Right cardiac atrium (tissue), 5 donors: ENCODE data around the gene EBI3. TPM values are rescaled to one million over a fixed set of nuclear protein-coding genes. Genes with fewer than 3 reads are reported as not detected.
A peak's percentile ranks its signal among the peaks of the same experiment; 100 is the strongest.
"Not testable (repeated sequence)": the region's sequence is repeated elsewhere in the genome, so short reads cannot be mapped to it uniquely, and the experiment has no call there.

Experiments
- ATAC-seq, 2 donors: fragments of 200-7000 bp; cut with Tn5 transposase; one replicate each; pipeline versions ENCODE4 v1.8.0 to v1.9.1; 2020; ENCODE audit warnings: moderate library complexity in 2 of 2, mild to moderate bottlenecking in 1 of 2
- DNase-seq, 3 donors: peaks; one replicate each; pipeline ENCODE4 v3.0.0-alpha.2; 2020
- H3K27ac ChIP-seq: one replicate; pipeline ENCODE4 v1.5.1; 2013; ENCODE audit warnings: mild to moderate bottlenecking, low read length, control low read depth, moderate library complexity
- H3K27me3 ChIP-seq: one replicate; pipeline ENCODE4 v1.6.1; 2013; ENCODE audit not compliant: control insufficient read depth, insufficient read depth
- H3K4me1 ChIP-seq: one replicate; pipeline ENCODE4 v1.6.1; 2013; ENCODE audit warnings: low read length; ENCODE audit not compliant: control insufficient read depth, insufficient read depth
- H3K4me3 ChIP-seq: one replicate; pipeline ENCODE4 v1.5.1; 2013; ENCODE audit warnings: low read length, control low read depth
- H3K9me3 ChIP-seq: one replicate; pipeline ENCODE4 v1.6.1; 2013; ENCODE audit warnings: low read length; ENCODE audit not compliant: control insufficient read depth
- WGBS: extraction: QIAGEN DNeasy Blood & Tissue Kit; methylation state at CpG from one replicate; pipeline ENCODE4 v1.1.7; 2013; 5-methylcytosine and 5-hydroxymethylcytosine counted together
- intact Hi-C, 4 donors: fragments of 100-400 bp; cut with DNase I; formaldehyde crosslinking; loops; one replicate each; pipeline versions ENCODE4 v1.11.0 to v1.14.0; 2022 to 2023
- polyA plus RNA-seq: library from polyadenylated mRNA; stranded (reverse); fragments of 200-250 nt; gene quantifications from one replicate; pipeline ENCODE4 v1.2.3, GENCODE V29; 2013
- total RNA-seq, 4 donors: library from RNA; stranded (reverse); fragmentation: NEBNext Ultra II Directional; extraction: Animal tissue kit (Norgen Biotek cat#: 25700); gene quantifications; one replicate each; pipeline ENCODE4 v1.2.1, GENCODE V29; 2021
- donor health status: healthy with polysubstance abuse.
- donor health status: DM: no; HTN: yes; CAD: no.
- donor health status: DM: no; HTN: no; CAD: no.
- donor health status: DM: no; HTN: yes; CAD: no; lungs with severe emphysema.
- donor health status: DM: yes; HTN: yes; CAD: no.

Gene EBI3
- total and polyA plus RNA-seq, 5 donors: 0.70 to 2.3 (median 2.0) TPM

DNA sequence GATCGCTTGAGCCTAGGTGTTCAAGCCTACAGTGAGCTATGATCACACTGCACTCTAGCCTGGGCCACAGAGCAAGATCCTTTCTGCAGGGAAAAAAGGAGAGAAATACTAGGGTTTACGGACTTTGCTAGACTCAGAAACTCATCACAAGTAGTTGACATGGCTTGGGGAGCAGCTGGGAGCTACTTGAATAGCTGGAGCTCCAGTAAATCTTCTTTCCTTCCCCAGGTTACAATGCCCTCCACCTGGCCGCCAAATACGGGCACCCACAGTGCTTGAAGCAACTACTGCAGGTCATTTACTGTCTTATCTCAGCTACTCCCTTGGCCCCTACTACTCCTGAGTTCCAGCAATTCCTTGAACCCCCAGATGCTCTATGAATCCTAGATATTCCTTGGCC is 27.5 kb upstream of the EBI3 start:
- DNase-seq (peak in 1 of 3 donors; percentile 13), ATAC-seq (no peak)
- Histone ChIP-seq H3K27ac (no peak overlapping the region), H3K27me3 (no peaks in the 10 kb centered on the region), H3K4me1 (no peaks in the 10 kb centered on the region), H3K9me3 (no peaks in the 10 kb centered on the region), H3K4me3 (no peak overlapping the region)
- 88% methylated on average over 4 of the region's 4 CpGs for WGBS
- intact Hi-C loops: loop anchor here in 1 of 4 donors (5.0 to 10.0 kb wide), 2 partner anchors 57 to 214 kb away; partner anchors contain the start of gene EEF2

DNA sequence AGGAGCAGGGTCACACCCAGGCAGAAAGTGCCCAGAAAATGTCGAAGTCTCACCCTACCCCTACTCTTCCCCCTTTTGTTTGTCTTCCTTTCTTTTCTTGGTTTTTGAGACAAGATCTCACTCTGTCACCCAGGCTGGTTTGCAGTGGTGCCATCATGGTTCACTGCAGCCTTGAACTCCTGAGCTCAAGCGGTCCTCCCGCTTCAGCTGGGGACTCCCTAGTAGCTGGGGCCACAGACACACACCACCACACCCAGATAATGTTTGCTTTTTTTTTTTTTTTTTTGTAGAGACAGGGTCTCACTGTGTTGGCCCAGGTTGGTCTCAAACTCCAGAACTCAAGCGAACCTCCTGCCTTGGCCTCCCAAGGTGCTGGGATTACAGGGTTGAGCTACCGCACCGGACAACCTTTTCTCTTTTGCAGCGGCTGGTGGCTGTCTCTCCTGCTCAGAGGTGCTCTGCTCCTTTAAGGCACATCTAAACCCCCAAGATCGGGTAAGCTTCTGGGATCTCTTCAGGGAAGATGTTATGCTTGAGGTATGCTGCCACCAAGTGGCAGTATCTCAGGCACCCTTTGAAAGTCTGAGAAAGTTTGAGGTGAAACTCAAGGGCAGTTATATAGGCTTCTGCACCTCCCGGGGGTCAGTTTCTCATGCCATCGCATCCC is 22.4 kb upstream of the EBI3 start:
- intact Hi-C loops: loop anchor here in 1 of 4 donors (10.0 kb wide), 1 partner anchor 62 kb away; no protein-coding TSS in a partner anchor
- Histone ChIP-seq H3K4me1 (no peaks in the 10 kb centered on the region), H3K27me3 (no peaks in the 10 kb centered on the region), H3K4me3 (no peak overlapping the region), H3K9me3 (no peaks in the 10 kb centered on the region), H3K27ac (no peak overlapping the region)
- 81% methylated on average over 10 of the region's 10 CpGs for WGBS
- no peak for ATAC-seq
- DNase-seq: no peak

DNA sequence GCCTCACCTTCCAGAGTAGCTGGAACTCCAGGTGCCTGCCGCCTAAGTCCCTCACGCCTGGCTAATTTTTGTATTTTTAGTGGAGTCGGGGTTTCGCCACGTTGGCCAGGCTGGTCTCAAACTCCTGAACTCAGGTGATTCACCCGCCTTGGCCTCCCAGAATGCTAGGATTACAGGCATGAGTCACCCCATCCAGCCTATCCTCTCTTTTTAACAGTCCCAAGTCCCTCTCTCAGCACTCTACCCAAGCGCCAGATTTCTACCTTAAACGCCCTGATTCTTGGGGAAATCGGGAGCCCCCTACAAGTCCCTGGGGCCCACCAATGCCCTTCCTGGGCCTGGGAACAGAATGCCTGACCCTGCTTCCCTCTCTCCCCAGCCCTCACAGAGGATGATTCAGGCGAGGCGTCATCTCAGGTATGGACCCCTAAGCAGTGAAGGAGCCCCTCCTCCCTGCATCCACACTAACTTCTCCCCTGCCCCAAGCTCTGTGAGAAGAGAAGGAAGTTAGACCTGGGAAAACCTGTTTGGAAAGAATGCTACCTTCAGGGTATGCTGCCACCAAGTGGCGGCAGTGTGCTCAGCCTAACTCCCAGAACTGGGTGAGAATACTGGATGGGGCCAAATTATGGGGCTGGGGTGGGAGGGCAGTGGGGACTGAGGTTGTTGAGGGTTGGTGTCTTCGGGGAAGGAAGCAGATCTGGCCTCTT is 20.8 kb upstream of the EBI3 start:
- Histone ChIP-seq H3K4me3 (no peak overlapping the region), H3K27ac (no peak overlapping the region), H3K9me3 (no peaks in the 10 kb centered on the region), H3K27me3 (no peaks in the 10 kb centered on the region), H3K4me1 (no peaks in the 10 kb centered on the region)
- intact Hi-C loops: loop anchor here in 1 of 4 donors (10.0 kb wide), 1 partner anchor 64 kb away; no protein-coding TSS in a partner anchor
- DNase-seq (peak in 1 of 3 donors; percentile 21), ATAC-seq (no peak)
- 79% methylated on average over 13 of the region's 13 CpGs for WGBS

DNA sequence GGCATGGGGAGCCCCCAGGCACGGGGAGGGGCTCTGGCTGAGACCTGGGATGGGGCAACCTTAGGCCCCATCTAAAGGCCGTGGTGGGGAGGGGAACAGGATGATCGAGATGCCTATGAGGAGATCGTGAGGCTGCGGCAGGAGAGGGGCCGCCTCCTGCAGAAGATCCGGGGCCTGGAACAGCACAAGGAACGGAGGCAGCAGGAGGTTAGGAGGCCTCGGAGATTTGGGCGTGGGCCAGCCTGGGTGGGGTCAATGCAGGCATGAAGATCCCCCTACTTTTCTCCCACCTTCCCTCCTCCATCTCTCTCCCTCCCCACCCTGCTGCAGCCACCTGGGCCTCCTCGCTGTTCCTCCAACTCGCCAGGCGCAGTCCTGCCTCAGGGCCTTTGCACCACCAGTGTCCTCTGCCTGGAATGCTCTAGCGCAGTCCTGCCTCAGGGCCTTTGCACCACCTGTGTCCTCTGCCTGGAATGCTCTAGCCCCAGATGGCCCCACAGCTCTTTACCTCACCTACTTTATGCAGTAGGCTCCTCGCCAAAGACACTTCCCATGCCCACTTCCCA is 19.1 kb upstream of the EBI3 start:
- intact Hi-C loops: no loop called here
- no peaks in the 10 kb centered on the region for H3K9me3 ChIP-seq
- H3K27ac ChIP-seq: no peak overlapping the region
- peak in 1 of 2 donors; percentile 38 for ATAC-seq
- 77% methylated on average over 15 of the region's 15 CpGs for WGBS
- no peaks in the 10 kb centered on the region for H3K4me1 ChIP-seq
- H3K27me3 ChIP-seq: no peaks in the 10 kb centered on the region
- no peak overlapping the region for H3K4me3 ChIP-seq
- peak in 1 of 3 donors; percentile 46 for DNase-seq

DNA sequence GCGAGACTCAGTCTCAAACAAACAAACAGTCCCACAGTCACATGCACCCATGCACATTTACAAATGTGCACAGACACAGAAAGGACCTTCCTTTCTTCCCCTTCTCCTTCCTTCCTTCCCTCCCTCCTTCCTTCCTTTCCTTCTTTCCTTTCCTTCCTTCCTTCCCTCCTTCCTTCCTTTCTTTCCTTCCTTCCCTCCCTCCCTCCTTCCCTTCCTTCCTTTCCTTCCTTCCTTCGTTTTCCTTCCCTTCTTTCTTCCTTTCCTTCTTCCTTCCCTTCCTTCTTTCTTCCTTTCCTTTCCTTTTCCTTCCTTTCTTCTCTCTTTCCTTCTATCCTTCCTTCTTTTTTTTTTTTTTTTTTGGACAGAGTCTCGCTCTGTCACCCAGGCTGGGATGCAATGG is 16.2 kb upstream of the EBI3 start:
- WGBS: 80% methylated on average over 3 of the region's 3 CpGs
- no peak overlapping the region for H3K27ac ChIP-seq

DNA sequence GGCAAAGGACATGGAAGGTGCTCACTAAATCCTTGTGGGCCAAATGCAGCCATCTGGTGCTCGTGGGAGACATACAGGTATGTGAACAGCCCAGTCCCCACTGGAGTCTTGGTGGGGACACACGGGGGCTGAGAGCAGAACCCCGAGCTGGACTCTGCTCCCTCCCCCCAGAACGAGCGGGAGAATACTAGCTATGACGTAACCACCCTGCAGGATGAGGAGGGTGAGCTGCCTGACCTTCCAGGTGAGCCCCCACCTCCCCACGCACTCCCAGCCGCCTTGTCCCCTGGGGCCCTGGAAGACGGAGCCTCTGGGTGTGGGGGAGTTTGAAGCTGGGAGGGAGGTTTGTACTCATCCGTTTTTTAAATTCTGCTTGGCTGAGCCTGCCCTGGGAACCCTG is 13.5 kb upstream of the EBI3 start:
- H3K27ac ChIP-seq: no peak overlapping the region
- no peak for ATAC-seq
- no peaks in the 10 kb centered on the region for H3K27me3 ChIP-seq
- 62% methylated on average over 10 of the region's 10 CpGs for WGBS
- H3K9me3 ChIP-seq: no peaks in the 10 kb centered on the region
- peak in 1 of 3 donors; percentile 8 for DNase-seq
- H3K4me3 ChIP-seq: no peak overlapping the region
- no peaks in the 10 kb centered on the region for H3K4me1 ChIP-seq
- intact Hi-C loops: no loop called here

More for the DNA sequence above, 16.2 kb upstream of the EBI3 start:
- Histone ChIP-seq H3K27me3 (no peaks in the 10 kb centered on the region), H3K9me3 (no peaks in the 10 kb centered on the region), H3K4me1 (no peaks in the 10 kb centered on the region), H3K4me3 (no peak overlapping the region)
- intact Hi-C loops: no loop called here
- ATAC-seq: no peak
- no peak for DNase-seq

DNA sequence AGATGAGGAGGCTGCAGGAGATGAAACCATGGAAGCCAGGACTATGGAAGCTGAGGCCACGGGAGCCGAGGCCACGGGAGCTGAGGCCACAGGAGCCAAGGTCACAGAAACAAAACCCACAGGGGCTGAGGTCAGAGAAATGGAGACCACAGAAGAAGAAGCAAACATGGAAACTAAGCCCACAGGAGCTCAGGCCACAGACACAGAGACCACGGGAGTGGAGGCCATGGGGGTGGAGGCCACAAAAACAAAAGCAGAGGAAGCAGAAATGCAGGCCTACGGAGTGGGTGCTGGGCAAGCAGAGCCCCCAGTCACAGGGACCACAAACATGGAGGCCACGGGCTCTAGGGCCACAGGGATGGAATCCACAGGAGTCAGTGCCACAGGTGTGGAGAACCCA is 12.5 kb upstream of the EBI3 start:
- 81% methylated on average over 6 of the region's 6 CpGs for WGBS
- H3K4me1 ChIP-seq: no peaks in the 10 kb centered on the region
- intact Hi-C loops: no loop called here
- no peak overlapping the region for H3K27ac ChIP-seq
- H3K4me3 ChIP-seq: no peak overlapping the region
- no peaks in the 10 kb centered on the region for H3K27me3 ChIP-seq
- no peak for ATAC-seq
- H3K9me3 ChIP-seq: no peaks in the 10 kb centered on the region
- peak in 1 of 3 donors; percentile 8 for DNase-seq

DNA sequence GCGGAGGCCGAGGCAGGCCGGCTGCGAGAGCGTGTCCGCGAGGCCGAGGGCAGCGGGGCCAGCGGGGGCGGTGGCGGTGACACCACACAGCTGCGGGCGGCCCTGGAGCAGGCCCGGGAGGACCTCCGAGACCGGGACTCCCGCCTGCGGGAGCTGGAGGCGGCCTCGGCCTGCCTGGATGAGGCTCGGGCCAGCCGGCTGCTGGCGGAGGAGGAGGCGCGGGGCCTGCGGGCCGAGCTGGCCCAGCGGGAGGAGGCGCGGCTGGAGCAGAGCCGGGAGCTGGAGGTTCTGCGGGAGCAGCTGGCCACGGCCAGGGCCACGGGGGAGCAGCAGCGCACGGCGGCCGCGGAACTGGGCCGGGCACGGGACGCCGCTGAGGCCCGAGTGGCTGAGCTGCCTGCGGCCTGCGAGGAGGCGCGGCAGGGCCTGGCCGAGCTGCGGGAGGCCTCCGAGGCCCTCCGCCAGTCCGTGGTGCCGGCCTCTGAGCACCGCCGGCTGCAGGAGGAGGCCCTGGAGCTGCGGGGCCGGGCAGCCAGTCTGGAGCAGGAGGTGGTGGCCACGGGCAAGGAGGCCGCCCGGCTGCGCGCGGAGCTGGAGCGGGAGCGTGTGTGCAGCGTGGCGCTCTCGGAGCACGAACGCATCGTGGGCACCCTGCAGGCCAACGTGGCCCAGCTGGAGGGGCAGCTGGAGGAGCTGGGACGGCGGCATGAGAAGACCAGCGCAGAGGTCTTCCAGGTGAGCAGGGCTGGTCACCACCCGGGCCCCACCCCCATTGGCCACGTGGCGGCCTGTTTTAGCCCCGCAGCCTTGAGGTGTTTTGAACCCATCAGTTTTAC is 11.7 kb upstream of the EBI3 start:
- Histone ChIP-seq H3K9me3 (no peaks in the 10 kb centered on the region), H3K27ac (no peak overlapping the region), H3K27me3 (no peaks in the 10 kb centered on the region), H3K4me3 (no peak overlapping the region), H3K4me1 (no peaks in the 10 kb centered on the region)
- WGBS: 95% methylated on average over 81 of the region's 81 CpGs
- DNase-seq: peak in 1 of 3 donors; percentile 46
- peak in 1 of 2 donors; percentile 20 for ATAC-seq
- intact Hi-C loops: no loop called here

DNA sequence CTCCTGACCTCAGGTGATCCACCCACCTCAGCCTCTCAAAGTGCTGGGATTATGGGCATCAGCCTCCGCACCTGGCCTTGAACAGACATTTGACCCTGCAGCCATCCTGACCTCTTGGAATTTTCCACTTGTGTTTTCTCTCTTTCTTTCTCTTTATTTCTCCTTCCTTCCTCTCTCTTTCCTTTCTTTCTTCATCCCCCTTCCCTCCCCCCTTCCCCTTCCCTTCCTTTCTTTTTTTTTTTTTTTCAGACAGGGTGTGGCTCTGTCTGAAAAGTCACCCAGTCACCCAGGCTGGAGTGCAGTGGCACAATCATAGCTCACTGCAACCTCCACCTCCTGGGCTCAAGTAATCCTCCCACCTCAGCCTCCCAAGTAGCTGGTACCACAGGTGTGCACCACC is 10.8 kb upstream of the EBI3 start:
- H3K4me3 ChIP-seq, DNase-seq, H3K9me3 ChIP-seq, H3K4me1 ChIP-seq, ATAC-seq, intact Hi-C loops, H3K27ac ChIP-seq, H3K27me3 ChIP-seq: not testable (repeated sequence)
- 84% methylated on average over 1 of the region's 1 CpG for WGBS

DNA sequence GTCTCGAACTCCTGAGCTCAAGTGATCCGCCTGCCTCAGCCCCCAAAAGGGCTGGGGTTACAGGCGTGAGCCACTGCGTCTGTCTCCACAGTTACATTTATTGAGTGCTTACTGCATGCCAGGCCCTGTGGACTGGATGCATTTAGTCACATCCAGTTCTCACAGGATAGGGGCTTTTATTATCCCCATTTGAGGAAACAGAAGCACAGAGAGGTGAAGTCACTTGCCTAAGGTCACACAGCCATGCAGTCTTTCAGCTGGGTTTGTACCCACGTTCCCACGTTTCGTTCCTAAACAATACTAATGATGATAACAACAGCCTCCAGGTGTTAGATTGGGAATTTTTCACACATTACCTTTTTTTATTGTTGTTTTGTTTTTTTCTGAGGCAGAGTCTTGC is 9.1 kb upstream of the EBI3 start:
- intact Hi-C loops: no loop called here

More for the DNA sequence above, 9.1 kb upstream of the EBI3 start:
- Histone ChIP-seq H3K9me3 (no peaks in the 10 kb centered on the region), H3K27me3 (no peaks in the 10 kb centered on the region), H3K27ac (no peak overlapping the region), H3K4me3 (no peak overlapping the region), H3K4me1 (no peaks in the 10 kb centered on the region)
- DNase-seq: peak in 1 of 3 donors; percentile 10
- 93% methylated on average over 7 of the region's 7 CpGs for WGBS
- ATAC-seq: no peak
